Measurements from ENCODE around the gene TMEM187.
"Not testable (repeated sequence)": the region's sequence is repeated elsewhere in the genome, so short reads cannot be mapped to it uniquely, and the experiment has no call there.

Gene TMEM187

DNA sequence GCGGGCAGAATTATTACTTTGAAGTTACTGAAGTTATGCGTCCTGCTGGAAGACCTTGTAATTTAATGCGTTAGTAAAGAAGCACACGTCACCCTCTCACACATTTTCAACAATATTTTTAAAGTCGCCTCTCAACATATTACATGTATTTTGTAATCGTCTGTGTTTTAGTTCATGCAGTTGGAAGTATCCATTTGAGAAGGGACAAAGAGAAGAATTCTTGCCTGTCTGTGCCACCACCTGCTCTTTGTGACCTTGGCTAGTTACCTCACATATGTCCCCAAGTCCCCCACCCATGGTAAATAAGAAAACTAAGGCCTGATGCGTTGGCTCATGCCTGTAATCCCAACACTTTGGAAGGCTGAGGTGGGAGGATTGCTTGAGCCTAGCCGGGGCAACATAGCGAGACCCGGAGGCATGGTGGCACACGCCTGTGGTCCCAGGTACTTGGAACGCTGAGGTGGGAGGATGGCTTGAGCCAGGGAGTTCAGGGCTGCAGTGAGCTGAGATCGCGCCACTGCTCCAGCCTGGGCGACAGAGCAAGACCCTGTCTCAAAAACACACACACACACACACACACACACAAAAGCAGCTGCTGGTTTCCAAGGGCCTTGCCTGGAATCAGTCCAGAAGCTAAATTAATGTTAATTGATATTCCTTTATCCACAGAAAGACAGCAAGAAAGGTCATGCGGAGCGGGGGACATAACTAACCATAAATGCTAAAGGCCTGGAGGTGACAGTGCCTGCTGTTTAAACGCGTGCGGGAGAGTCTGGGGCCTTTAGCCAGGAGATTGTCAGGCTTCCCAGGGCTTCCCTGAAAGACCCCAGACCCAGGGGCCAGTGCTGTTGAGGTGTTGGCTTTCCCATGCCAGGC, 811 bp downstream of the TMEM187 start:
- DNase-seq, result peak; percentile 1

DNA sequence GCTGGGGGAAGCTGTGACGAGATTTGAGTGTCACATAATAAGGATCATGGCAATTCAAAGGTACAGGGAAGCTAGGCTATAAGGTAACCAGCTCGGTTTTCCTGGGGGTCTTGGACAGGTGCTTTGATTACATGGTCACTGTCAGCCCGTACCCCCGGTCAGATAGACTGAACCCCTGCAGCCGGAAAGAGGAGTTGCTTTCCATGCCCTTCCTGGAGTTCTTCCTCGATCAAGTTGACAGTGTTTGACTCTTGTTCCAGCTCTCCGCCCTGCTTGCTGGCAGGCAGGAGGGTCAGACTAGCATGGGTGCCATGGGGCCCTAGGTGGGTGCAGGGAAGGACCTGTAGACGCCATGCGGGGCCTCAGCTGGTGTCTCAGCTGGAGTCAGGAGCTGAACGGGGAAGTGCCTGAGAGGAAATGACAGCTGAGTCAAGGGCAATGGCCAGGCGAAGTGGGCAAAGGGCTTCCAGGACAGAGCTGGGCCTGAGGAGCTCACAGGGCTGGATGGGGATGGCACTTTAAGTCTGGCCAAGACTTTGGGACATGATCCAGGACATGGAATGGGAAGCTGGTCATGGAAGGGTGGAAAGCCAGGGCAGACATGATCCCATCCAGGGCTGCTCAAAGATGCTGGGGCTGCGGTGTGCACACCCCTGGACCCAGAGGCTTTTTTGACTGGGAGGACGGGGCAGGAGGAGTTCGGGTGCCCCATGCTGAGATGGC, 1.6 kb downstream of the TMEM187 start:
- peak; percentile 46 for DNase-seq

DNA sequence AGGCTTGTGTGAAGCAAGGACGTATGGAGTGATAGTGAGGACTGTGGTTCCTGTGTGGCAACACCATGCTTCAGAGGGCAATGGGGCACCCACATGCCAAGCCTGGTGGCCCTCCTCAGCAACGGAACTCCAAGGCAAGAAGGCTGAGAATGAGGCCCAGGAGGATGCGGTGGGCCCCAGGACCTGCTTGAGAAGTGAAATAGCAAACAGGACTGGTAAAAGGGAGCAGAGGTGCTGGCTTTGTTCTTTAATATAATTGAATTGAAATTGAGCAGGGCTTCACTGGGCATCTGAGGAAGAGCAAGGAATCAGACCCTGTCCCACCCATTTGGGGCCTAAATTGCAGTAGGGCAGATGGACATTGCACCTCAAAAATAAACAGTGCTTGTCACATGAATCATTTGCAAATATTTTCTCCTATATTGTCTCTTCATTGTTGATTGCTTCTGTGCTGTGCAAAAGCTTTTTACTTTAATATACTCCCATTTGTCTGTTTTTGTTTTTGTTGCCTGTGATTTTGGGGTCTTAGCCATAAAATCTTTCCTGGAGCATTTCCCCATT, 2.3 kb downstream of the TMEM187 start:
- DNase-seq, result peak; percentile 2

DNA sequence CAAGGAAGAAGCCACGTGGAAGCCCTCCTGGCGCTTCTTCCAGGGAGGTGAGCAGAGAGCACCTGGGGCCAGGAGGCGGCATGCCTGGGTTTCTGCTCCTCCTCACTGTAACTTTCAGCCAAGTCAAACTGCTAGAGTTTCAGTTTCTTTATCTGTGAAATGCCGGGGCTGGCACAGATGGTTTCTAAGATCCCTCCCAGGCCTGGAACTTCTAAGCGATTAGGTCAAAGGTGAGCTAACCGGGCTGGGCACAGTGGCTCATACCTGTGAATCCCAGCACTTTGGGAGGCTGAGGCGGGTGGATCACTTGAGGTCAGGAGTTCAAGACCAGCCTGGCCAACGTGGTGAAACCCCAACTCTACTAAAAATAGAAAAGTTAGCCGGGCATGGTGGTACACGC, 7.8 kb downstream of the TMEM187 start:
- not testable (repeated sequence) for DNase-seq

DNA sequence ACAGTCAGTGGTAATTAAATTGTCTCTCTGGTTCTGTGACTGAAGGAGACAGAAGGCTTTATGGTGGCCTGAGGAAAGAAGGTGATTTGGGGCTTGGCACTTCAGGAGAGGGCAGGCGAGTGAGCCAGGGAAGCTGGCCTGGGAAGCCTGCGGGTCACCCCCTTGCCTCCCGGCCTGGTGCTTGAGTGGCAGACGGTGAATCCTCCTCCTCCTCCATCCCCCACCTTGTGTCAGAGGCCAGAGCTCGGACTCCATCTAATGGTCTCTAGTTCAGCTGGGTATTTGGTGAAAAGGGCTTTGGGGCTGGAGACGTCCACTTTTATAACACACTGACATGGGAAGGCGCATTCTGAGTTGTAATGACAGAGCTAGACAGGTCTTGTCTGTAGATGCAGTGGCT, 8.7 kb downstream of the TMEM187 start:
- no peak for DNase-seq

DNA sequence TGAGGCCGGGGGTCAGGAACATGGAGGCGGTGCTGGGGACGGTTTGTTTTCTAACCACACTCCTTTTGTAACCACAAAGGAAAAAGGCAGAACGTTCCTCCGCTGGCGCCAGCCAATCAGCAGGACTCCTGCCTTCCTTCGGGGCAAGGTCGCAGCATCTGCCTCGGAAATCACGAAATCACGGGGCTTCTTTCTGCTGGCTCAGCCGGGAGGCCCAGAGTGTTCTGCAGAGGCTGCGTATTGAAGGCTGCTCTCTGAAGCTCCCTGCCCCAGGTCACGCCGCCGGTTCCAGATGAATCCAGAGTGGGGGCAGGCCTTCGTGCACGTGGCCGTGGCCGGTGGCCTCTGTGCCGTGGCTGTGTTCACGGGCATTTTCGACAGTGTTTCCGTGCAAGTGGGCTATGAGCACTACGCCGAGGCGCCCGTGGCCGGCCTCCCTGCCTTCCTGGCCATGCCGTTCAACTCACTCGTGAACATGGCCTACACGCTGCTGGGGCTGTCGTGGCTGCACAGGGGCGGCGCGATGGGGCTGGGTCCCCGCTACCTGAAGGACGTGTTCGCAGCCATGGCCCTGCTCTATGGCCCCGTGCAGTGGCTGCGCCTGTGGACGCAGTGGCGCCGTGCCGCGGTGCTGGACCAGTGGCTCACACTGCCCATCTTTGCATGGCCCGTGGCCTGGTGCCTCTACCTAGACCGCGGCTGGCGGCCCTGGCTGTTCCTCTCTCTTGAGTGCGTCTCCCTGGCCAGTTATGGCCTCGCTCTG, 9.4 kb downstream of the TMEM187 start:
- peak; percentile 59 for DNase-seq

DNA sequence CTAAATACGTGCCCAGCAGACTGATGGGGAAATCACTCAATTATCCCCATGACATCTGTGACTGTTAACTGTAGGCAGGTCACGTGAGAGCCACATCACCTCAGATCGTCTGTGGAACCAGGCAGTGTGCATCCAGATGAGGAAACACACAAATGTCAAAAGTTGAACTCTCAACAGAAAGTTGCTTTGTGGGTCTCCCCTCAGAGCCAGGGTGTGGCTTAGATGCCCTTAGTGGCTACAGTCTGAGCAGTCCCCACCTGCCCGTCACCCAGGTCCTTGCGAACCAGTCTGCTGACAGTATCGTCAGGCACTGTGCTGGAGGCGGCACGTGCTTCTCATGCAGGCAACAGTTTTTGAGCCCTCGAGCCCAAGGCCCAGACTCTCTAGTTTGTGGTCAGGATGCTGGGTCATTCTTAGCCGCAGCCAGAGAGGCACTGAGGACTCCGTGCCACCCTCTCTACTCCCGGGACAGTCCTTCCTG, 10.8 kb downstream of the TMEM187 start:
- peak; percentile 77 for DNase-seq

DNA sequence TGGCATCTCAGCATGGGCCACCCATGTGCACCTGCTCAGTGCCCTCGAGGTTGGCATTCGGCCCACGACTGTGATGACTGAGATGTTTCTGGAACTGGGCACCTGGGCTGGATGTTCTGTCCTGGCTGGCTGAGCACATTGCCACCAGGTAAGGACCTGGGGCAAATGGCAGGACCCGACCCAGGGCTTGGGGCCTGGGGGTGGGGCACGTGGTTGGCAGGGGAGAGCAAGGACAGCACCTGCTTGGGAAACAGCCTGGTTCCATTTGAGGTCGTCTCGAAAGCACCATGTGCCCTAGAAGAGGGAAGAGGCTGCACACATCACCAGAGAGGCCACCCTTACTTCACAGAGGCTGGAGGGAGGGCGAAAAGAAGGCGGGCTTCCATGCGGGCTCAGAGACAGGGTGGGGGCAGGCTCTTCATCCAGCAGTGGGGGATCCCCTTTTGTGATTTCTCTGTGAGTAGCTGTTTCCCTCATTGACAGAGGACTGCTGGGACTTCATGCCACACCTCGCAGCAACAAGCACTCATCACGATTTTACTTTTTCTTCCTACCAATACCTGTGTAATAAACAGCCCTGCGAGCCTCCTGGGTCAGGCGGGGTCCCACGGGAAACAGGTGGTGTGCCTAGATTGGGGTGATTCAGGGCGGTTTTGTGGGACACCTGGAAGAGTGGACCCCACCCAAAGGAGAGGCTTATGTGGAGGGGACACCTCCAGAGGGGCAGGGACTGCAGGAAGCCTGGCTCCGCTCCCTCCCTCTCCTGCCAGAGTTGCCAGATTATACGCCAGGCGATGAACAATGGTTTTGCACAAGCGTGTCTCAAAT, 12.0 kb downstream of the TMEM187 start:
- DNase-seq, result peak; percentile 21

DNA sequence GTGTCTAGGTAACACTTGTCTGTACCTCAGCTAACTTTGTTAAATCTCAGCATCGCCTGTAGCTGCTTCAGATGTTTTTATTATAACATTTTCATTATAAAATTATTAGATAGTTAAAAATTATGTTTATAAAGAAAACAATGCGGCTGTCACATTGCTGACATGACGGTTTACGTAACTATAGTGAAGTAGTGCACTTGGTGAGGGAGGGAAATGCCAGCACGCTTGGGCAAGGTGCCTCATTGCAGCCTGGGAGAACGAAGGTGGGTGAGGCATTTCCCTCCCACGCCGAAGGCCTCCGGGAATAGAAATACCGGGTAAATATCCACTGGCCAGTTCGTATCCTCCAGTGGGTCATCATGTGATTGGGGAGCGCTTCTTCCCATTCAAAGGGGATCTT, 15.9 kb downstream of the TMEM187 start:
- no peak for DNase-seq

DNA sequence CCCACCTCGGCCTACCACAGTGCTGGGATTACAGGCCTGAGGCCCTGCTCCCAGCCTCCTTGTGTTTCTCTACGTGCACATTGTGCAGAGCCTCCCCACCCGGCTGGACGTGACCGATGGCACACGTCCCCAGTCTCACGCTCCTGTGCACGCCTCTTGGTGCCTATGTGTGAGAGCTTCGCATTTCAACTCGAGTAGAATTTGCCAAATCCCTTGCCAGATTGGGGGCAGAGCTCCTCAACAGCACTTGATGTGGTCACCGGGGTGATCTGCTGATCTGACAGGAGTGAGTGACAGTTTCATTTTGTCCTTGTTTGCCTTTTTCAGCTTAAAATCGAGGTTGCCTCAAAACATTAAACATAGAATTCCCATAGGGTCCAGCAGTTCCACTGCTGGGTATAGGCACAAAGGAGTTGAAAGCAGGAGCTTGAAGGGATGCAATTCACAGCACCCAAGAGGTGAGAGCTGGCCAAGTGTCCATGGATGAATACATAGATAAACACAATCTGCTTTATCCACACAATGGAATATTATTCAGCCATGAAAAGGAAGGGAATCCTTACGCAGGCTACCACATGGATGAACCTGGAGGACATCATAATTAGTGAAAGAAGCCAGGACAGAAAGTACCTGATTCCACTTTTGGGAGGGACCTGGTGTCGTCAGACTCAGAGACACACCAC, 17.6 kb downstream of the TMEM187 start:
- DNase-seq, result no peak

DNA sequence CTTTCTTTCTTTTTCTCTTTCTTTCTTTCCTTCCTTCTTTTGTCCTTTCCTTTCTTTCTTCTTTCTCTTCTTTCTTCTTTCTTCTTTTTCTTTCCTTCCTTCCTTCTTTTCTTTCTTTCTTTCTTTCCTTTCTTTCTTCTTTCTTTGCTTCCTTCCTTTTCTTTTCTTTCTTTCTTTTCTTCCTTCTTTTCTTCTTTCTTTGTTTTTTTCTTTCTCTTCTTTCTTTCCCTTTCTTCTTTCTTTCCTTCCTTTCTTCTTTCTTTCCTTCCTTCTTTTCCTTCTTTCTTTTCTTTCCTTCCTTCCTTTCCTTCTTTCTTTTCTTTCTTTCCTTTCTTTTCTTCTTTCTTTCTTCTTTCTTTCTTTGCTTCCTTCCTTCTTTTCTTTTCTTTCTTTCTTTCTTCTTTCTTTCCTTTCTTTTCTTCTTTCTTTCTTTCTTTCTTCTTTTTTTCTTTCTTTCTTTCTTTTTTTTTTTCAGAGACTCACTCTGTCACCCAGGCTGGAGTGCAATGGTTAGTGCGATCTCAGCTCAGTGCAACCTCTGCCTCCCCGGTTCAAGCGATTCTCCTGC, 18.5 kb downstream of the TMEM187 start:
- DNase-seq, result no peak

DNA sequence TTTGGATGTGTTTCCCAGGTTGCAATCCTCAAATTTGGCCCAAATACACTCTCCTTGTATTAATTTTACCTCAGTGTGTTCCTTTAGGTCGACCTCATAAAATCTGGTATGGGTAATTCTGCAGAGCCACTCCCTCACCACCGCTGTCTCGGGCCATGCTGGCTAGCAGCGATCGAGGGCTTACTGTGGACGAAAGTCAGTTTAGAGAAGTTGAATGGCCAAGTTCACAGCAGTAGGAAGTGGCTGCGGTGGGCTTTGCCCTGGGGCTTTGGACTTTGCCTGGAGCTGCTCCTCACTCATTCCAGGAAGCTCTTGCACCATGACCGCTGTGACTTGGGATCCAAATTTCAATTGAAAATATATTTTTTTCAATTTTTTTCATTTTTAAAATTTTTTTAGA, 19.6 kb downstream of the TMEM187 start:
- peak; percentile 54 for DNase-seq

DNA sequence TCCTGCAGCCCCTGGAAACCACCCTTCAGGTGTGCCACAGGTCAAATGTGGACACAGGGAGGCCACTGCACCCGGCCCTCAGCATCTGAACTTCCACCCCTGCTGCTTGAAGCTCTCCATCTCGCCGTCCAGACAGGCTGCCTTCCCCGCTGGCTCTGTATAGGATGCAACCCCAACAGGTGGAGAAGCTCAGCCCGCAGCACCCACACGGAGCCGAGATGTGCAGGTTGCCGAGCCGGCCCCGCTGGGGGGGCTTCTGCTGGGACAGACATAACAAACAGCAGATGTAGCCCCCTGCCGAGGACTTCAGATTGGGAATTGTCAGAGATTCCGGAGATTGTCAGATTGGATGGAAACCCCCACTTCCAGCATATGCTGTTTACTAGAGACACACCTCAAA, 20.5 kb downstream of the TMEM187 start:
- no peak for DNase-seq

DNA sequence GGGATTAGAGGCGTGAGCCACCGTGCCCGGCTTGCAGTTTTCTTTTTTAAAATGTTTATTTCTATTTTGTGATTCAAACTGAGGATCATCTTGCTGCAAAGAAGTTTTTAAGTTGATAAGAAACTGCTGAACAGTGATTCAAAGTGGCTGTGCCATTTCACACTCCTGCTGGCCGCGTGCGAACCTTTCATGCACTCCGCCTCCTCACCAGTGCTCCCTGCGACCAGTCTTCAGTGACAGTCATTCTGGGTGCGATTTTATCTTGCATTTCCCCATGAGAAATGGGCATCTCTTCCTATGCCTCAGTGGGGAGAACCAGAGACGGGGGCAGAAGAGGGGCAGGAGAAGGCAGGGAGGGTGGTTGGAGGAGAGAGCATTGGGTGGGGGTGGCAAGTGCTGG, 21.4 kb downstream of the TMEM187 start:
- DNase-seq, result no peak

DNA sequence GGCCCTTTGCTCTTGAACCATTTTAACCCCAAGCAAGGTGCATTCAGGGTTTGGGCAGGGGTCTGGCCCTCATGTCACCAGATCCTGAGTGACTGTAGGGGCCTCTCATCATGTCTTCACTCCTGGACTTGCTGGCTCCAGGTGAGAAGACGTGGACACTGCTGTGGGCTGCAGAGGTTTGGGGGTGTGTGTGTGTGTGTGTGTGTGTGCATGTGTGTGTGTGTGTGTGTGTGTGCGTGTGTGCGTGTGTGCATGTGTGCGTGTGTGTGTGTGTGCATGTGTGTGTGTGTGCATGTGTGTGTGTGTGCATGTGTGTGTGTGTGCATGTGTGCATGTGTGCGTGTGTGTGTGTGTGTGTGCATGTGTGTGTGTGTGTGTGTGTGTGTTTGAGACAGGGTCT, 21.8 kb downstream of the TMEM187 start:
- not testable (repeated sequence) for DNase-seq

DNA sequence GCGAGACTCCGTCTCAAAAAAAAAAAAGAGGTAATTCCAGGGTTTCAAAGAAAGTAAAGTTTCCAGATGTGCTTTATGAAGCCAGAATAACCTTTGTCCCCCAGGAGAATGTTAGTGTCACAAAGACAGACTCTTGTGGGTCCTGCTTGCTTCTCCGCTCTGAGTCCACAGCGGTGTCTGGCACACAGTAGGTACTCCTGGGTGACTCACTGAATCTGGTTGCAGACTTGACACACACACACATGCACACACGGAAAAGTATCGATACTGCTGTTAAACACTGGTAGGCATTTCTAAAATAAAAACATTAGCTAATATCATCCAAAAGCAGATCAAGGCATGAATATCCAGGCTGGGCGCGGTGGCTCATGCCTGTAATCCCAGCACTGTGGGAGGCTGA, 22.9 kb downstream of the TMEM187 start:
- no peak for DNase-seq

DNA sequence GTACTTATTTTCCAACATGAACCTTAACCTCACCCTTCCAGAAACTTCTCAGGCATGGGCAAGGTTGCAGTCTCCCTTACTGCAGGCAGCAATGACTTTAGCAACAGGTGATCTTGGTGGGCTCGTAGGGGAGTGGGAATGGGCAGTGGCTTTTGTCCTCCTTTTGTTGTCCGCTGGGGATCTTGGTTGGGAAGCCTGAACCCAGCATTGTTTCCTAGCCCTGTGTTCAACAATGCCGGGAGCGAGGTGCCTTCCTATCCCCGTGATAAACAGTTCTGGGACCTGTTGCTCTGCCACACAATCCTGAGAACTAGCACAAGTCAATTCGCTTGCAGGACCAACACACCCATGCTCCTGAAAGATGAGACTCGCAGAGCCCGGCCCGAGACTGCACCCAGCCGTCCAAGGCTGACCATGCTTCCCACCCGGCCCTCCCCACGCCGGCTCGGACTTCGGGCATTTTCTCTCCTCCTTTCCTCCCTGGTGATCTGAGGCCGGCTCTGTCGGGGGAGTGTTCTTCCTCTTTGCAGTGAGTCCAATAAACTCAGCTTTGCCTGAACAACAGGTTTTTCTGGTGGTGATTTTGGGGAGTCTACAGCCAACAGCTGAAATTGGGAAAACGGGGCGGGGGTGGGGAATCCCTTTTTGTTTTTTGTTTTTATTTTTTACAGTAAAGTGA, 26.9 kb downstream of the TMEM187 start:
- no peak for DNase-seq

DNA sequence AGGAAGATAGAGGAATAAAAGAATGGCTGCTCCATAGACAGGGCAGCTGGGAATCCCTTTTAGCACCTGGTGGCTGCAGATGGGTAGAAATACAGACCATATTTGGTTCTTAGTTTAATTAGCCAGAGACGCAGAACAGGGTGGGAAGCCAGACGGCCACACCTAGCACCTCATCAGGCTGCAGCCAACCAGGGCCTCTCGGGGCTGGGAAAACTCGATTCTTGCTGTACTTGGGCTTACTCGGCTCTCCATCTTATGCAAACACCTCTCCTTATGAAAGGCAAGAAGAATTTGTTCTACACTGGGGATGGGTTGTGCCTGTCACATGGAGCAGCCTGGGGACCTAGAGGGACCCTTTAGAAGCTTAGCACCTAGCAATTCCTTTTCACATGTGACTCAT, 27.5 kb downstream of the TMEM187 start:
- DNase-seq, result no peak

DNA sequence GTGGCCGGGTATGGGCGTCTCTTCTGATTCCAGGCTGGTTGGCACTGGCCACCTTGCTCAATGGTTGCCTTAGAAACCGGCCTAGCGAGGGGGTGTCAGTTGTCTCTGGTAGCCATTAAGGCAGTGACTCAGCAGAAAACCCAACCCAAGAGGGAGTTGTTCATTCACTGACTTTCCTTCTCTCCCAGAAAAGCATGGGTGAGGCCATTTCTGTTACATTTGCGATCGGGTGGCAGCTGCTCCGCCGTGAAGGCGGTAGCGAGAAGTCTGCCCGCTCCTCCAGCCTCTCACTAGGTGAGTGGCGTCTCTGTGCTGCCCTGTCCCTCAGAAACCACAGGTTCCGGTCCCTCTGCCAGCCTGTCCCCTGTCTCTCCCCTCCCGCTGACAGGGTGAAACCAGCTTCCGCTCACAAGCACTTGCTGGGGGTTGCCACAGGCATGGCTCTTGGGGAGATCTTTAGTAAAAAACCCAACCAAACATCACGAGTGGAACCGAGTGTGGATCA, 29.7 kb downstream of the TMEM187 start:
- peak; percentile 74 for DNase-seq

DNA sequence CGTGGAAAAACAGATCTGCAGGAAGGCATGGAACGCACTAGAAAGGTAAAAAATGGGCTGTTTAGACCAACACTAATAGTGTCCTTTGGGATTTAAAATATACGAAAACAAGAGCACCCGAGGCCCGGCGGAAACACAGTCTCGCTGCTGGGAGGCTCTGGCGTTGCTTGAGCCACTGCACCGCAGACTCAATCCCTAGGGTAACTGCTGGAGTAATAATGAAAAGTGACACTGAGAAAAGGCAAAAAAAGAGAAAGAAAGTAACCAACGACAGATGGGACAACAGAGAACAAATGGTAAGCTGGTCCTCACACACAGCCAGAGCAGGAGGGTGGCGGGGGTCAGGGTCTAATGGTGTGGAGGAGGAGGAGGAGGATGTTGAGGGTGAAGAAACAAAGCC, 31.8 kb downstream of the TMEM187 start:
- no peak for DNase-seq
